GM21717 (cell line): ENCODE results near the gene ZNF200.
"Not testable (repeated sequence)": the region's sequence is repeated elsewhere in the genome, so short reads cannot be mapped to it uniquely, and the experiment has no call there.

Source experiments
- ATAC-seq: cut with Tn5 transposase; IDR thresholded peaks from one replicate; pipeline ENCODE4 v1.9.1; 2021; ENCODE audit warnings: mild to moderate bottlenecking, moderate library complexity; ENCODE audit not compliant: unreplicated experiment

ZNF200 gene

DNA sequence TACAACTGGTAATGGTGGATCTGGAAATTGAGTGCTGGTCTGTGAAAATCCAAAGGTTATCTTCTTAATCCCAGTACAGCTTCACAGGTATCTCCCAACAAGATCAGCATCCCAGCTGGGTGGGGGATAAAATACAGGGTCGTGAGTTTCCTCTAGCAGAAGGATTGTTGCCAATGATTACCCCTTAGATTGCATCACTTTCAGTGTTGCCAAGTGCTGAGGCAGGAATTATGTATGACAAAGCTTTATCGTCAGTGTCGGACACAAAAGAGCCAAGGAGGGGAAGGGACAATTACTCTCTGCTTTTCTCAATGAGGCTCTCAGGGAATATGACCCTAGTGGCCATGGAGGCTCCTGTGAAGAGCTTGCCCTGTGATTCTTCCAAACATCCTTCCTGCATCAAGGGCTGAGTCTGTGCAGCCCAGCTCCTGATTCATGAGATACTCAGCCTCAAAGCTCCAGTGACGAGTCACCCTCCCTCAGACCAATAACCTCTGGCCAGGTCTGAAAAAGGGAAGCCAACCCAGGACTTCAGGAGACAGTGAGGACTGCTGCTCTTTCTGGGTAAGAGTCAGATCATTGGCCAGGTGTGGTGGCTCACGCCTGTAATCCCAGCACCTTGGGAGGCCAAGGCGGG lies 31.9 kb downstream of the ZNF200 start:
- no peak for ATAC-seq

DNA sequence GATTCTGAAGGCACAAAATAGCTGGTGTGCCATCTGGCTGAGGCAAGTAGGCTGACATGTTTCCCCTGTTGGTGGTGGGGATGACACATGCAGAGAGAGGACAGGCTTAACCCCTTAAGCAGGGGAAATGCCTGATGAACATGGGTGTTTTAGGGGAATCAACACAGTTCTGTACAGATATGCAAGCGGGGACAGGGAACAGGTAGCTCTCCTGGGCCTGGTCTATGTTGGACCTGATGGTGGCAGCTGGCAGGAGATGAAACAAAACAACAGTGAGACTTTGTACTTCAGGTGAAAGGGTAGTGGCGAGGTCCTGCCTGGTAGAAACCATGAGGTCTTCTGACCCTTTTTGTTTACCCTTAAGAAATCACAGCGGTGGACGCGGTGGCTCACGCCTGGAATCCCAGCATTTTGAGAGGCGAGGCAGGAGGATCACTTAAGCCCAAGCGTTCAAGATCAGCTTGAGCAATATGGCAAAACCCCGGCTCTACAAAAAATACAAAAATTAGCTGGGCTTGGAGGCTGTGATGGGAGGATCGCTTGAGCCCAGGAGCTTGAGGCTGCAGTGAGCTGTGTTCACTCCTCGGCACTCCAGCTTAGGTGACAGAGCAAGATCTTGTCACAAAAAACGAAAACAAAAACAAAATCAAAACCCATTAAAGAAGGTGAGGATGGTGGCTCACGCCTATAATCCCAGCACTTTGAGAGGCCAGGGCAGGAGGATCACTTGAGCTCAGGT lies 36.5 kb downstream of the ZNF200 start:
- ATAC-seq, result no peak

DNA sequence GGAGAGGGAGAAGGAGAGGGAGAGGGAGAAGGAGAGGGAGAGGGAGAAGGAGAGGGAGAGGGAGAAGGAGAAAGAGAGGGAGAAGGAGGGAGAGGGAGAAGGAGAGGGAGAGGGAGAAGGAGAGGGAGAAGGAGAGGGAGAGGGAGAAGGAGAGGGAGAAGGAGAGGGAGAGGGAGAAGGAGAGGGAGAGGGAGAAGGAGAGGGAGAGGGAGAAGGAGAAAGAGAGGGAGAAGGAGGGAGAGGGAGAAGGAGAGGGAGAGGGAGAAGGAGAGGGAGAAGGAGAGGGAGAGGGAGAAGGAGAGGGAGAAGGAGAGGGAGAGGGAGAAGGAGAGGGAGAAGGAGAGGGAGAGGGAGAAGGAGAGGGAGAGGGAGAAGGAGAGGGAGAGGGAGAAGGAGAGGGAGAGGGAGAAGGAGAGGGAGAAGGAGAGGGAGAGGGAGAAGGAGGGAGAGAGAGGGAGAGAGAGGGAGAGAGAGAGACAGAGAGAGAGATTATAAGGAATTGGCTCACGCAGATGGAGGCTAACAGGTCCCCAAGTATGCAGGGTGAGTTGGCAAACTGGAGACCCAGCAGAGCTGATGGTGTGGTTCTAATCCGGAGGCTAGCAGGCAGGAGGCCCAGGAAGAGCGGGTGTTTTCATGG lies 37.1 kb downstream of the ZNF200 start:
- not testable (repeated sequence) for ATAC-seq

DNA sequence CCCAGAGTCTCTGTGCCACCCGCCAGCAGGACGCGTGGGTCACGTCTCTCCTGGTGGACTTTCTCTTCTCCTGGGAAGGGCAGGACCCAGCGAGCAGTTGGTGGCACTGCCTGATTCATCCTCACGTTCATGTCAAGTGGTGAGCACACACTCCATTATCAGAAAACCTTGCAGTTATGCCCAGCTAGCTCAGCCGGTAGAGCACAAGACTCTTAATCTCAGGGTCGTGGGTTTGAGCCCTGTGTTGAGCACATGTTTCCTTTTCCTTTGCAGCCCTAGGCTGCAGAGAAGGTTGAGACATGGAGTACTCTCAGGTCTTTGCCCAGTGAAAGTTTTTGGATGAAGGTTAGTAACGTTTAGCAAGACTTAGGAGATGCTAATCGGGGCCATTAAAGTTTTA lies 39.0 kb downstream of the ZNF200 start:
- no peak for ATAC-seq

DNA sequence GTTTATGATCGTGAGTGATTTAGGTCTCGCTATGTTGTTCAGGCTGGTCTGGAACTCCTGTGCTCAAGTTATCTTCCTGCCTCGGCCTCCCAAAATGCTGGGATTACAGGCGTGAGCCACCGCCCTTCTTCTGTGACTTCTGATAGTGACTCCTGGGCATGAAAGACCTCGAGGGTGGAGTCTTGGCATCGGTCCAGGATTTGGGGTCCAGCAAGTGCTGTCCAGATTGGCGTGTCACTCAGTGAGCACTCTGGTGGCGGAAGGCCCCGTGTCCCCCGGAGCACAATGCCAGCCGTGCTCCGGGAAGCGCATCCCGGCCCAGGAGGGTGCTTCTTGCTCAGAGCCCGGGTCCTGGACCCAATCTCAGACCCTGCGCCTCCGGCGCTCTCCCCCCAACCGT lies 40.2 kb downstream of the ZNF200 start:
- ATAC-seq, result no peak

DNA sequence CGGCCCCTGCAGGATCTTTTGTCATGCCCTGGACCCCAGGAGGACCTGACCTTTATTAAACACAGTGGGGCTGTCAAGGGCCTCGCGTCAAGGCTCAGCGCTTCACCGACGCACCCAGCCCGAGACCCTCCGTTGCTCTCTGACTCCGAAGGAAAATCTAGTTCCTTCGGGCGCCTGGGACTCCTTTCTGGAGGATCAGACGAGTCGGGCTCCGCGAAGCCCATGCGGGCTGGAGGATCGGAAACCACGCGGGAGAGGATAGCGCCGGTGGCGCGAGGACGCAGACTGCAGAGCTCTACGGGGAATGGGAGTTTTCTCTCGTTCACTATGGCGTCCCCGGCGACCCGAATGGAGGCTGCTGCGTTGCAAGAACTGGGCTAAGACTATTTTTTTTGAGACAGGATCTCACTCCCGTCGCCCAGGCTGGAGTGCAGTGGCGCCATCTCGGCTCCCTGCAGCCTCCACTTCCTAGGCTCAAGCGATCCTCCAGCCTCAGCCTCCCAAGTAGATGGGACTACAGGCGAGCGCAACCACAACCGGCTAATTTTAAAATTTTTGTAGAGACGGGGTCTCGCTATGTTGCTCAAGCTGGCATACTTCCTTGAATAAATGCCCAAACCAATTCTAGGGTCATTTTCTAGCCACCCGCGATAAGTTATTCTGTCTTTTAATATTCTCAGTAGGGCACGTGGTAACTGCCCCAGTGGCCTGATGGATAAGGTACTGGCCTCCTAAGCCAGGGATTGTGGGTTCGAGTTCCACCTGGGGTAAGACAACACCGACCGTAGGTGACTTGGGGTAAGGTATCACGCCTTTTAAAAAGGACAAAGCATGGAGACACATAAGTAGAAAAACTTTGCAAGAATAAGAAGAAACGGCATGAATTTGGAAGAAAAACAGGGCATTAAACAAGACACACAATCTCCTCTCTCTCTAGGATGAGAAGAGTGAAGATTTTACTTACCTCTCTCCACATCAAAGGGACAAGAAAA lies 41.4 kb downstream of the ZNF200 start:
- ATAC-seq, result no peak

DNA sequence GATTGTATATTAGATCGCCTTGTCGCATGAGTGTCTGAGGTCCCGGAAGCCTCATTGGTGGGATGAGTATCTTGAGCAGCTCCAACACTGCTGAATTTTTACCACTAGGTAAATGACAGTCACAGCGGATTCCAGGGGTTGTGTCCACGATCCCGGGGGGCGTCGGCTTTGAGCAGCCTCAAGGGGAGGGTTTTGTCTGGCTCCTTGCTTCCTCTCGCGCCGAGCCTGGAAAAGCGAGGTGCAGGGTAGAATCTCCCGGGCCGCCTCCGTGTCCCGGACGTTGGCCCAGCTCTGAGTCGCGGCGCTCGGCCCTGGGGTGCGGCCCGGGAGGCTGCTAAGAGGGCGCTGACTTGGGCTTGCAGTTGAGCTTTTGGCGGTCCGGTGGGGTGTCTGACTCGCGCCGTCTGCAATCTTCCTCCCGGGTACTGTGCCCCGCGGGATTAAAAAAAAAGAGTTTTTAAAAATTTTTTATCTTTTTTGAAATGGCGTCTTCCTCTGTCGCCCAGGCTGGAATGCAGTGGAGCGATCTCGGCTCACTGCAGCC lies 42.4 kb downstream of the ZNF200 start:
- no peak for ATAC-seq

DNA sequence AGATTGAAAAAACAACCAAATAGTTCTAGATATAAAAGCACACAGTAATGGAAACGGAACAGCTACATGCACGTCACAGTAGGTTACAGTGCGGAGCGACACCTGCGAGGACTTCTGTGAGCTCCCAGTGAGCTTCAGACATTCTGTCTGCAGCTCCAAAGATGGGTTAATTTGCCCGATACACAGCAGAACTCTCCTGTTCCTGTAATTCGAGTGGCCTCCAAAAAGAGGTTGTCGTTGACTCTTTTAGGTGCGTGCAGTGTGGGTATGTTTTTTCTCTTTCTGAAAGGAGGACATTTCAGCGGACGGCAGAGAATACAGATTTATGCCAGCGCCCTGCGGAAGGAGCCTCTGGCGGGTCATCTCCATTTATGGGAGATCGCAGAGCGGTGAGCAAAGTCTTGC lies 44.0 kb downstream of the ZNF200 start:
- no peak for ATAC-seq

DNA sequence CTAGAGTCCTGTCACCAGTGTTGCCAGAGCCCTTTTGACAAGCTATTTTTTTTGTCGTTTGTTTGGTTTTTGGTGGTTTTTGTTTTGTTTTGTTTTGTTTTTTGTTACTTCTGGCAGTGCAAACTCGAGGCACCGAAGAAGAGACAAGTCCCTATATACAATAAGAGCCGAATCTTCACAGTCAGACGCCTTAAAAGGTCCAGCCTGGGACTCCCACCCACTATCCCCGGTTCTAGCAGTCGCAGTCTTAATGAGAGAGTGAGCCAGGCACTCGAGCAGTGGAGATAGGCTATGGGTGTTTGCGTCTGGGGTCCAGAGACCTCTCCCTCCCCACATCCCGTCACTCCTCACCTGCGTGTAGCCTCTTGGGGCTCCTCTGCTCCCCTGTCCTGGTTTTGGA lies 45.1 kb downstream of the ZNF200 start:
- no peak for ATAC-seq

DNA sequence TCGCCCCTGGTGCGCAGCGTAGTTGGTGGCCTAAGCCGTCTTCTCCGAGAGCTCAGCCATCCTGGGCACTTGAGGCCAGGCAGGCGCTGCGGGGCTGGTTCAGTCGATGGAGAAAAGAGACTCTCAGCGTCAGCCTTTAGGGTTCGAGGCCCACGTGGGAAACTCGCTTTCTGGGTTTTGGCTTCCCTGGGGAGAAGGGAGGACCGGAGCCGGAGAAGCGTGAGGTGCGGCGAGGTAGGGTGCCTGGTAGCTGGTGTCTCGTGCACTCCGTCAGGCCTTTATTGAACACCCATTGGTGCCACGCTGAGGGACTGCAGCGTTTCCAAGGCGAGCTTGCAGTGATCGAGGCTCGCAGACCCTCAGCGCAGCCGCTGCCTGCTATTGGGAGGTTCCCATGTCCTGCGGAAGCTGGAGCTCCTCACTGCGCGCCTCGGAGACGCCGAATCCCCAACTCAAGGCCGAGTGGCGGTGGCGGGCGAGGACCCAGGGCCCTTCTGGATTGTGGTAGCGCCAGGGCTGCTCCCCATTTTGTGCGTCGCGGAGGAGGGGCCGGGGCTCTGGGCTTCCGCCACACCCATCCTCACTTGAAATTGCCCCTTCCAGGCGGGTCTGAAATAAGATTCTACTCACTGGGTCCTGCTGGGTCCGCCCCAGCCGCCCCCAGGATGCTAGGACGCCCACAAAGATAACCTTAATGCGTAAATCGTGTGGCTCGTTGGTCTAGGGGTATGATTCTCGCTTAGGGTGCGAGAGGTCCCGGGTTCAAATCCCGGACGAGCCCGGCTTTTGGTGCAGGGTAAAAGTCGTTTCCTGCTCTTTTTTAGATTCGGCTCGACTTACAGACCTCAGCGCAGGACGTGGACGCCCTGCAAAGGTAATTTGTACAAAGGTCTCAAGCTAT lies 45.8 kb downstream of the ZNF200 start:
- ATAC-seq, result no peak

DNA sequence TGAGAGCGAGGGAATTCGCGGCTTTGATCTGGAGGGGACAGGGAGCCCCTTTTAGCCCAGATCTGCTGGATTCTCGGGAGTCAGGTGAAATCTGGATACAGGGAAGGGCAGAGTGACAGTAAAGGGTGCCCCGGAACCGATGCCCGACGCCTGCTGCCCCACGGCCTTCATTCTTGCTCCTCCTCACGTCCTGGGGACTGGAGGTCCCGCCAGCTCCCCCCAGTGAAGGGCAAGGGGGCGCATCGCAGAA lies 46.4 kb downstream of the ZNF200 start:
- ATAC-seq, result no peak

DNA sequence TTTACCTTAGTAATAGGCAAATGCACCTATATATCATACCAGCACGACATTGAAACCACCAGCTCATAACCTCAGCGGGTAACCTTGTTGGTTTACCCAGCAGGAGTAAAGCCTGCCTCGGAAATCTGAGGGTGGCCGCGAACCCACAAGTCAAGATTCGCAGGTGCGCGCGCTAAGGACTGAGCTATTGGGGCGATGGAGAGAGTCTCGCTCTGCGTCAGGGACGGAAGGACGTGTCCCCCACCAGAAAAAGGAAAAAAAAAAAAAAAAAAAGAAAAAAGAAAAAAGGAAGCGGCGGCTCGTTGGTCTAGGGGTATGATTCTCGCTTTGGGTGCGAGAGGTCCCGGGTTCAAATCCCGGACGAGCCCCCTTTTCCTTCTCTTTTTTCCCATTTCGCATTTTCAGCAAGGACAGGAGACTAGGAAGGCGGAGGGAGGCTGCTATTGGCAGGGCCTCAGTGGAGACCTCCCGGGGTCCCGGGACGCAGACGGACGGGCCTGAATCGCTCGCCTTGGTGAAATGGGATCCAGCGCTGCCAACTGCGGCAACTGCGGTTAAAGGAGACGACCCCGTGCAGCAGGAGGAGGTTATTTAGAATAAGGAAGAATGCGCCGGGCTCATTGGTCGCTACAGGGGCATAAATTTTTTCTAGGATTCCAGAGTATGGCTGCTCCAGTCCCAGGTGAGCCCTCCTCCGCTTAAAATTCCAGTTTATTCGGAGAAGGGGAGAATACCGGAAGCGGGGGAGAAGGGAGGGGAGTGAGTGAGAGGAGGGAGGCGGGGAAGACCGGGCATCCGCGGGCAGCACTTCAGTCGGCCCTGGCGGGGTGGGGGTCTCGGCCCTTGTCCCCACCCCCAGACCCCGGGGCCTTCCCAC lies 46.9 kb downstream of the ZNF200 start, which contains the start of gene OR1F1:
Gene OR1F1, plus strand, starts transcription at position 407 of the 877 bp plus-strand sequence.
- no peak for ATAC-seq

DNA sequence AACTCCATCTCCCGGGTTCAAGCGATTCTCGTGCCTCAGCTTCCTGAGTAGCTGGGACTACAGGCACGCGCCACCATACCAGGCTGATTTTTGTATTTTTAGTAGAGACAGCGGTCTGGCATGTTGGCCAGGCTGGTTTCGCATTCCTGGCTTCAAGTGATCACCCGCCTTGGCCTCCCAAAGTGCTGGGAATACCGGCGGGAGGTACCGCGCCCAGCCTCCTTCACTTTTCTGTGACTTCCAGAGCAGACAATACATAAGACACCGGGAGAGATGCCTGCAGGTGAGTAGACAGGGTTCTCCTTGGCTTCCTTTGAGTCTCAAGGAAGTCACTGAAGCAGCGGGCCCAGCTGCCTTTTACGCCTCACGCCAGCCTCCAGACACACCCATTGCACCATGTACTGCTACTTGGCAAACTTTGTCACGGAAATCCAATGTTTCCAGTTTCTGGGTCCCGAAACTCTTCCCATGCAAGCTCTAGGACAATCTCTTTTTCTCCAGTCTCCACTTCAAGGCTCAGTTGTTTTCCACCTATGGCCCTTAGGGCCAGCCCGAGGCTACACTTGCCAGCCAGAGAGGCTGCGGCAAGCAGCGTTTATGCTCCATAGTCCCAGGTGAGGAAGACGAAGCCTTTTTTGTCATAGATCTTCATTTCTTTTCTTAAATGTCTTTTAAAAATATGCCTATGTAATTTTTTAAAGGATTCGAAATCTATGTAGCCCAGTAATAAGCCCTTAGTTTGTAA lies 47.8 kb downstream of the ZNF200 start:
- ATAC-seq, result no peak

DNA sequence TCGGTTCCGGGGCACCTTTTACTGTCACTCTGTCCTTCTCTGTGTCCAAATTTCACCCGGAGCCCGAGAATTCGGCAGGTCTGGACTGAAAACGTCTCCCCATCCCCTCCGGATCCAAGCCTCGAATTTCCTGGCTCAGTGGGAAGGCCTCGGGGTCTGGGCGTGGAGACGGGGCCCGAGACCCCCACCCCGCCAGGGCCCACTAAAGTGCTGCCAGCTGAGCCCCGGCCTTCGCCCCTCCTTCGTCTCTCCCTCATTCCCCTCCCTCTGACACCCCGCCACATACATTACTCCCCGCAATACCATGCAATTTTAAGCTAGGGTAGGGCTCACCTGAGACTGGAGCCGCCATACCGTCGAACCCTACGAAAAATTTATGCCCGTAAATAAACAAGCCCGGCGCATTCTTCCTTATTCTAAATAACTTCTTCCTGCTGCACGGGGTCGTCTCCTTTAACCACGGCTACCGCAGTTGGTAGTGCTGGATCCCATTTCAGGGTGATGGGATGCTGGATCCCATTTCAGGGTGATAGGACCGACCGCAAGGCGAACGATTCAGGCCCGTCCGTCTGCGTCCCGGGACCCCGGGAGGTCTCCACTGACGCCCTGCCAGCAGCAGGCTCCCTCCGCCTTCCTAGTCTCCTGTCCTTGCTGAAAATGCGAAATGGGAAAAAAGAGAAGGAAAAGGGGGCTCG lies 51.4 kb downstream of the ZNF200 start:
- no peak for ATAC-seq

DNA sequence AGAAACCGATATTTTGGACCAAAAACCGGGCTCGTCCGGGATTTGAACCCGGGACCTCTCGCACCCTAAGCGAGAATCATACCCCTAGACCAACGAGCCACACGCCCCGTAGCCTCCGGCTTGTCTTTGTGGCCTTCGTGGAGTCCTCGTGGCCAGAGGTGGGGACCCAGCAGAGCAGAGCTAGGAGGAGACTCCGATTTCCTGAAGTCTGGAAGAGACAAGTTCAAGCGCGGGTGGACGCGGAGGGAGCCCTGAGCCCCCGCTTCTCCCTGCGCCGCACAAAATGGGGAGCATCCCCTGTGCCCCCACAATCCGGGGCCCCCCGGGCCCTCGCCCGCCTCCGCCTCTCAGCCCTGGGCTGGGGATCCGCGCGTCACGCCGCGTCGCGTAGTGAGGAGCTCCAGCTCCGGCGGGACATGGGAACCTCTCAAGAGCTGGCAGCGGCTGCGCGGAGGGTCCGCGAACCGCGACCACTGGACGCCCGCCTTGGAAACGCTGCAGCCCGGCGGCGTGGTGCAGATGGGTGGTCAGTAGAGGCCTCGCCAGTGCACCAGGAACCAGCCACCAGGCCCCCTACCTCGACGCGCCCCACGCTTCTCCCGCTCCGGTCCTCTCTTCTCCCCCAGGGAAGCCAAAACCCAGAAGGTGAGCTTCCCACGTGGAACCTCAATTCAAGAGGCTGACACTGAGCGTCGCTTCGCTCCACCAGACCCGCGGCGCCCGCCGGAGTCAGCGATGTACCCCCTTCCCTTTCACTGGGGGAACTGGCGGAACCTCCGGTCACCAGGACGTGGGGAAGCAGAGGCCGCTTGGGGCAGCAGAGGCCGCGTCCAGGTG lies 52.1 kb downstream of the ZNF200 start:
- no peak for ATAC-seq

DNA sequence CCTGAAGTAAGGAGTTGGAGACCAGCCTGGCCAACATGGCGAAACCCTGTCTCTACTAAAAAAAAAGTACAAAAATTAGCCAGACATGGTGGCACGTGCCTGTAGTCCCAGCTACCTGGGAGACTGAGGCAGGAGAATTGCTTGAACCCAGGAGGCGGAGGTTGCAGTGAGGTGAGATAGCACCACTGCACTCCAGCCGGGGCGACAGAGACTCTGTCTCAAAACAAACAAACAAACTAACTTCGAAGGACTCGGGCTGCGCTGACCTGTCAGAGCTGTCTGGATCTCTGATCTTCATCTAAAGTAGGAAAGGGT lies 52.7 kb downstream of the ZNF200 start:
- ATAC-seq, result not testable (repeated sequence)

DNA sequence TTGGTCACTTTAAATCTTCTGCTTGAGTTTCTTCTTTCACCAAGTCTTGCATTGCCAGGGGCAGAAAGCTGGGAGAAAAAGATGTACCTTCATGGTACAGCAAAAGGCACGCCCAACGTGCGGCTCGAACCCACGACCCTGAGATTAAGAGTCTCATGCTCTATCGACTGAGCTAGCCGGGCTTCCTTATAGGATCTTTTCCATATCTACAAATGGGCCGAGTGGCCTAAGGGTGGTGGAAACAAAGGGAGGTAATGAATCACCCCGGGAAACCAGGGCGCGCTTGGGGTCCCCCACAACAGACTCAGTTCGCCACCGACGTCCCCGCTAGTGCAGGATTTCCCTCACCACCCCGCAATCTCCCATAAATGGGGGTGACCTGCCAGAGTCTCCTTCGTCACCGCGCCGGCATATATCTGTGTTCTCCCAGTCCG lies 54.5 kb downstream of the ZNF200 start:
- no peak for ATAC-seq
